IMR-90 (cell line): ENCODE data around the gene CCDC77. TPM values are rescaled to one million over a fixed set of nuclear protein-coding genes. Genes with fewer than 3 reads are reported as not detected.

Experiments
- ATAC-seq: fragments of 200-7000 bp; cut with Tn5 transposase; 2 replicates; pipeline ENCODE4 v1.9.1; 2020; ENCODE audit warnings: low read depth, mild to moderate bottlenecking, moderate library complexity
- BruUV-seq: library from RNA; stranded (reverse); fragments of 400-500 nt; replicated peaks from 2 replicates; lab custom pipeline; 2021; lab: Mats Ljungman, UMichigan
- CTCF ChIA-PET: fragments of 300-600 bp; formaldehyde crosslinking; extraction: SDS; loops from one replicate; lab custom pipeline; 2021; ENCODE audit warnings: antibody characterized with exemption; lab: Yijun Ruan, JAX
- POLR2A ChIA-PET: fragments of 300-600 bp; sonication (Branson Sonifier 250); formaldehyde crosslinking; loops from one replicate; lab custom pipeline; 2022; ENCODE audit warnings: antibody characterized with exemption; ENCODE audit not compliant: unreplicated experiment; lab: Charles Lee
- DNase-seq: peaks from one replicate; pipeline ENCODE4 v3.0.0; 2013
- H2AFZ ChIP-seq: replicated peaks from 2 replicates; pipeline ENCODE3; 2013; ENCODE audit warnings: low read length, mild to moderate bottlenecking; ENCODE audit not compliant: poor library complexity
- H2AK5ac ChIP-seq: 2 replicates; pipeline ENCODE4 v1.6.1; 2013; ENCODE audit warnings: low read depth, low read length, inconsistent platforms
- H2AK9ac ChIP-seq: replicated peaks from 2 replicates; pipeline ENCODE3; 2013; ENCODE audit warnings: mild to moderate bottlenecking, low read depth, low read length, moderate library complexity; ENCODE audit not compliant: poor library complexity
- H2BK120ac ChIP-seq: 2 replicates; pipeline ENCODE4 v1.6.1; 2013; ENCODE audit warnings: low read depth, low read length, inconsistent platforms
- H2BK15ac ChIP-seq: 3 replicates; pipeline ENCODE4 v1.6.1; 2013; ENCODE audit warnings: low read depth, low read length, inconsistent platforms
- H2BK20ac ChIP-seq: 2 replicates; pipeline ENCODE4 v1.6.1; 2013; ENCODE audit warnings: low read depth, mild to moderate bottlenecking, inconsistent platforms, low read length, moderate library complexity
- H2BK5ac ChIP-seq: 2 replicates; pipeline ENCODE4 v1.6.1; 2013; ENCODE audit warnings: mild to moderate bottlenecking, low read depth, low read length, inconsistent platforms; ENCODE audit not compliant: poor library complexity, severe bottlenecking
- H3K14ac ChIP-seq: replicated peaks from 2 replicates; pipeline ENCODE4 v1.6.1; 2013; ENCODE audit warnings: low read depth, low read length, inconsistent platforms
- H3K18ac ChIP-seq: 2 replicates; pipeline ENCODE4 v1.6.1; 2013; ENCODE audit warnings: low read depth, low read length, control low read depth
- H3K23ac ChIP-seq: 2 replicates; pipeline ENCODE4 v1.6.1; 2013; ENCODE audit warnings: low read depth, low read length, inconsistent platforms
- H3K27ac ChIP-seq: 2 replicates; pipeline ENCODE4 v1.5.1; 2013; ENCODE audit warnings: mild to moderate bottlenecking, control low read depth, low read length; ENCODE audit not compliant: insufficient read depth
- H3K27me3 ChIP-seq: 2 replicates; pipeline ENCODE4 v1.6.1; 2013; ENCODE audit warnings: low read length; ENCODE audit not compliant: control insufficient read depth, insufficient read depth
- H3K36me3 ChIP-seq: 2 replicates; pipeline ENCODE4 v1.6.1; 2013; ENCODE audit warnings: low read length, mixed read lengths; ENCODE audit not compliant: control insufficient read depth, insufficient read depth
- H3K4ac ChIP-seq: 2 replicates; pipeline ENCODE4 v1.6.1; 2013; ENCODE audit warnings: low read depth, low read length, inconsistent platforms
- H3K4me1 ChIP-seq: 2 replicates; pipeline ENCODE4 v1.6.1; 2013; ENCODE audit warnings: low read length, mixed read lengths; ENCODE audit not compliant: control insufficient read depth, insufficient read depth
- H3K4me2 ChIP-seq: 2 replicates; pipeline ENCODE4 v1.6.1; 2013; ENCODE audit warnings: low read depth, mild to moderate bottlenecking, control low read depth, low read length, moderate library complexity
- H3K4me3 ChIP-seq: 2 replicates; pipeline ENCODE4 v1.5.1; 2013; ENCODE audit warnings: low read depth, mild to moderate bottlenecking, control low read depth, low read length, moderate library complexity; ENCODE audit not compliant: insufficient read depth
- H3K56ac ChIP-seq: 2 replicates; pipeline ENCODE4 v1.6.1; 2013; ENCODE audit warnings: low read length, inconsistent platforms; ENCODE audit not compliant: insufficient read depth; ENCODE audit errors: extremely low read depth
- H3K79me1 ChIP-seq, 2 experiments: 2 replicates each; pipeline ENCODE4 v1.6.1; 2013; ENCODE audit warnings: low read length in 2 of 2, inconsistent platforms in 1 of 2, low read depth in 1 of 2
- H3K9ac ChIP-seq: 2 replicates; pipeline ENCODE4 v1.6.1; 2013; ENCODE audit warnings: low read depth, low read length, control low read depth
- H3K9me1 ChIP-seq: 2 replicates; pipeline ENCODE4 v1.6.1; 2013; ENCODE audit warnings: low read length, inconsistent platforms; ENCODE audit not compliant: insufficient read depth
- H3K9me3 ChIP-seq: 2 replicates; pipeline ENCODE4 v1.6.1; 2013; ENCODE audit warnings: low read length; ENCODE audit not compliant: control insufficient read depth, insufficient read depth
- H4K20me1 ChIP-seq: 2 replicates; pipeline ENCODE4 v1.6.1; 2013; ENCODE audit warnings: low read length, inconsistent platforms; ENCODE audit not compliant: insufficient read depth
- H4K5ac ChIP-seq: 2 replicates; pipeline ENCODE4 v1.6.1; 2013; ENCODE audit warnings: mild to moderate bottlenecking, low read depth, low read length, control low read depth
- H4K8ac ChIP-seq, 2 experiments: 2 replicates each; pipeline ENCODE4 v1.6.1; 2013; ENCODE audit warnings: low read depth in 2 of 2, low read length in 2 of 2, control low read depth in 1 of 2, inconsistent platforms in 1 of 2
- H4K91ac ChIP-seq: 2 replicates; pipeline ENCODE4 v1.6.1; 2013; ENCODE audit warnings: low read depth, low read length, inconsistent platforms; ENCODE audit not compliant: insufficient read depth
- BHLHE40 ChIP-seq: fragments of 150-350 bp; IDR thresholded peaks from 2 replicates; pipeline ENCODE4 v1.6.1; 2016; ENCODE audit warnings: mild to moderate bottlenecking, low read depth, low read length
- CHD1 ChIP-seq: IDR thresholded peaks from 2 replicates; pipeline ENCODE4 v1.6.1; 2012; ENCODE audit warnings: low read depth, low read length, improper control_type of control experiment
- FOS ChIP-seq: fragments of 150-350 bp; IDR thresholded peaks from 2 replicates; pipeline ENCODE4 v1.6.1; 2016; ENCODE audit warnings: low read depth, low read length
- MAFK ChIP-seq: IDR thresholded peaks from 2 replicates; pipeline ENCODE4 v1.6.1; 2012; ENCODE audit warnings: low read depth, low read length, improper control_type of control experiment
- MAZ ChIP-seq: IDR thresholded peaks from 2 replicates; pipeline ENCODE4 v1.6.1; 2012; ENCODE audit warnings: low read depth, mild to moderate bottlenecking, low read length, improper control_type of control experiment, moderate library complexity, borderline replicate concordance
- NFE2L2 ChIP-seq: fragments of 150-350 bp; IDR thresholded peaks from 2 replicates; pipeline ENCODE4 v1.6.1; 2016; ENCODE audit warnings: low read depth, mild to moderate bottlenecking, low read length
- RCOR1 ChIP-seq: IDR thresholded peaks from 2 replicates; pipeline ENCODE4 v1.6.1; 2012; ENCODE audit warnings: mild to moderate bottlenecking, low read length, improper control_type of control experiment; ENCODE audit not compliant: insufficient replicate concordance
- RFX5 ChIP-seq: IDR thresholded peaks from 2 replicates; pipeline ENCODE4 v1.8.0; 2012; ENCODE audit warnings: low read depth, mild to moderate bottlenecking, low read length, moderate library complexity
- SMC3 ChIP-seq: fragments of 150-350 bp; IDR thresholded peaks from 2 replicates; pipeline ENCODE4 v1.6.1; 2016; ENCODE audit warnings: low read depth, mild to moderate bottlenecking, antibody characterized with exemption, low read length, moderate library complexity
- WGBS, 2 experiments: methylation state at CpG; one replicate each; pipeline versions ENCODE4 v1.1.5 to v1.1.7; 2013; ENCODE audit warnings: missing lambda C conversion rate in 2 of 2; ENCODE audit not compliant: insufficient read length in 1 of 2; ENCODE audit errors: extremely low coverage in 2 of 2; 5-methylcytosine and 5-hydroxymethylcytosine counted together
- dilution Hi-C: fragments of 300-500 bp; cut with HindIII; formaldehyde crosslinking; loops from one replicate; pipeline ENCODE4 v1.14.3; 2018; ENCODE audit warnings: low sequenced_read_pairs; ENCODE audit not compliant: unreplicated experiment
- in situ Hi-C: fragments of 300-500 bp; cut with MboI; formaldehyde crosslinking; loops from 3 replicates; pipeline ENCODE4 v1.14.3; 2019; ENCODE audit warnings: low sequenced_read_pairs, inconsistent platforms, mixed read lengths
- intact Hi-C: fragments of 100-400 bp; cut with micrococcal nuclease; formaldehyde crosslinking; loops from 2 replicates; pipeline ENCODE4 v1.10.0; 2022
- polyA plus RNA-seq, 3 experiments: library from polyadenylated mRNA; depleted of rRNA; stranded (reverse); fragments of >200 nt; gene quantifications; 2 replicates each; pipeline ENCODE4 v1.2.3, GENCODE V29; 2012; ENCODE audit warnings: low replicate concordance in 1 of 3
- total RNA-seq: library from RNA; depleted of rRNA; stranded (reverse); fragments of >200 nt; gene quantifications from 2 replicates; pipeline ENCODE4 v1.2.3, GENCODE V29; 2012

Gene CCDC77
- total and polyA plus RNA-seq, 2 of the 4 experiments (the other 2 are of a cell fraction): 6.6 to 7.2 TPM

GRCh38 chr12:366820-367219, 34.6 kb upstream of the CCDC77 start:
- Histone ChIP-seq H3K9ac (no peak overlapping the region), H3K27ac (no peak overlapping the region), H2AK5ac (no peak overlapping the region), H3K79me1 (peaks cover 6 to 20% of the 10 kb centered on the region in 2 experiments; a peak in 3 of 4 replicates), H4K91ac (no peak overlapping the region), H3K4me1 (no peaks in the 10 kb centered on the region), H3K4me2 (no peak overlapping the region), H2BK15ac (no peak overlapping the region), H3K4ac (no peak overlapping the region), H2AFZ (no peak overlapping the region), H4K5ac (no peak overlapping the region), H3K18ac (no peak overlapping the region), H3K36me3 (peaks cover 38% of the 10 kb centered on the region), H2AK9ac (no peak overlapping the region), H3K14ac (no peak overlapping the region), H3K9me1 (no peaks in the 10 kb centered on the region), H2BK120ac (no peak overlapping the region), H3K56ac (no peak overlapping the region), H3K9me3 (peaks cover 6% of the 10 kb centered on the region), H2BK5ac (no peak overlapping the region), H3K4me3 (no peak overlapping the region), H3K23ac (no peak overlapping the region), H4K20me1 (peaks cover 4% of the 10 kb centered on the region; the same call in 1 of the 2 replicates), H2BK20ac (no peak overlapping the region), H3K27me3 (no peaks in the 10 kb centered on the region), H4K8ac (no peak overlapping the region)
- in situ Hi-C loops (no loop called here), dilution Hi-C loops (no loop called here), intact Hi-C loops (loop anchor here (2.0 kb wide), 1 partner anchor 42 kb away; no protein-coding TSS in a partner anchor)
- WGBS, 2 experiments: no CpG with 5 or more reads among the region's 2 CpGs
- ATAC-seq (no peak), DNase-seq (no peak)
- no peak for TF ChIP-seq MAFK
- no peak for TF ChIP-seq NFE2L2
- TF ChIP-seq FOS: no peak
- no peak for TF ChIP-seq CHD1
- TF ChIP-seq MAZ: no peak
- no peak for TF ChIP-seq RCOR1
- TF ChIP-seq BHLHE40: no peak
- no peak for TF ChIP-seq SMC3
- TF ChIP-seq RFX5: no peak
- CTCF ChIA-PET: interaction anchor here (0.6 kb wide), 1 partner anchor 22 kb away, joined by 3 read pairs; no protein-coding TSS in a partner anchor
- POLR2A ChIA-PET: no interaction called here
- no TSS peak for BruUV-seq
